ENCODE measurements around the gene INPPL1. TPM values are rescaled to one million over a fixed set of nuclear protein-coding genes. Genes with fewer than 3 reads are reported as not detected.
A peak's percentile ranks its signal among the peaks of the same experiment; 100 is the strongest.

Gene INPPL1
- total and polyA plus RNA-seq, 2 of the 13 experiments (the other 11 are each of a cell fraction or from before 2014, with no cell fraction given) = 29.1 to 66.9 TPM

DNA sequence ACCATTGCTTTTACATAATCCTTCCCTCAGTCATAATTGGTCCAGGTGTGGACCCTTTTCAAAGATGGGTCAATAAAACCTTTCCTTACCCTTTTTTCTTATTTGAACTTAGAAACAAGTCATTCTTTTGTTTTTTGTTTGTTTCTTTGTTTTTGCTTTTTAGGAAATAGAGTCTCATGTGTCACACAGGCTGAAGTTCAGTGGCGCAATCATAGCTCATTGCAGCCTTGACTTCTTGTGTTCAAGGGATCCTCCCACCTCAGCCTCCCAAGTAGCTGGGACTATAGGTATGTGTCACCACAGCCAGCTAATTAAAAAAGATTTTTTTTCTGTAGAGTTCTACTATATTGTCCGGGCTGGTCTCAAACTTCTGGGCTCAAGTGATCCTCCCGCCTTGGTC is 28.8 kb downstream of the INPPL1 start:
- WGBS (ENCODE audit: low lambda C conversion rate) = 25% methylated on average over 3 of the region's 3 CpGs
- Histone ChIP-seq H3K79me2 (ENCODE audit: insufficient read depth, low read length) (no peaks in the 10 kb centered on the region), H3K36me3 (replicated peaks in 1 of 2; ENCODE audit: control insufficient read depth in 1 of 2, insufficient read depth in 2 of 2, low read length in 2 of 2) (no peaks in the 10 kb centered on the region), H3K4me1 (ENCODE audit: insufficient read depth, low read length) (no peaks in the 10 kb centered on the region), H3K4me2 (ENCODE audit: low read depth, low read length) (no peak overlapping the region), H2AFZ (ENCODE audit: low read length) (no peak overlapping the region), H3K9ac (ENCODE audit: insufficient read depth, low read depth, low read length) (no peak overlapping the region), H3K9me3 (ENCODE audit: low read length) (no peaks in the 10 kb centered on the region), H3K27ac (ENCODE audit: extremely low read length, insufficient read depth, low read length) (no peak overlapping the region), H3K4me3 (replicated peaks in 1 of 3; ENCODE audit: insufficient read depth in 1 of 3, low read depth in 2 of 3, low read length in 3 of 3) (no peak overlapping the region), H4K20me1 (ENCODE audit: insufficient read depth, low read length) (no peaks in the 10 kb centered on the region), H3K27me3 (ENCODE audit: control insufficient read depth in 1 of 2, insufficient read depth in 2 of 2, low read length in 2 of 2) (peaks cover 4 to 41% of the 10 kb centered on the region in 2 experiments; a peak in 4 of 5 replicates)
- BruUV-seq (replicated peaks) = no TSS peak
- FAIRE-seq = no peak
- no peak for ATAC-seq
- CTCF ChIA-PET (ENCODE audit: low intra/inter-chr PET ratio, low total read pairs) = no interaction called here
- no peak for DNase-seq (ENCODE audit: low spot score)
- POLR2A ChIA-PET = no interaction called here
- in situ Hi-C loops (cut with HindIII; ENCODE audit: extremely low pct_ligation_motif_present, low pct_unique_long_range_greater_than_20kb) = no loop called here
- intact Hi-C loops (cut with micrococcal nuclease; ENCODE audit: unreplicated experiment) = no loop called here
- TF ChIP-seq, protein P1, sequence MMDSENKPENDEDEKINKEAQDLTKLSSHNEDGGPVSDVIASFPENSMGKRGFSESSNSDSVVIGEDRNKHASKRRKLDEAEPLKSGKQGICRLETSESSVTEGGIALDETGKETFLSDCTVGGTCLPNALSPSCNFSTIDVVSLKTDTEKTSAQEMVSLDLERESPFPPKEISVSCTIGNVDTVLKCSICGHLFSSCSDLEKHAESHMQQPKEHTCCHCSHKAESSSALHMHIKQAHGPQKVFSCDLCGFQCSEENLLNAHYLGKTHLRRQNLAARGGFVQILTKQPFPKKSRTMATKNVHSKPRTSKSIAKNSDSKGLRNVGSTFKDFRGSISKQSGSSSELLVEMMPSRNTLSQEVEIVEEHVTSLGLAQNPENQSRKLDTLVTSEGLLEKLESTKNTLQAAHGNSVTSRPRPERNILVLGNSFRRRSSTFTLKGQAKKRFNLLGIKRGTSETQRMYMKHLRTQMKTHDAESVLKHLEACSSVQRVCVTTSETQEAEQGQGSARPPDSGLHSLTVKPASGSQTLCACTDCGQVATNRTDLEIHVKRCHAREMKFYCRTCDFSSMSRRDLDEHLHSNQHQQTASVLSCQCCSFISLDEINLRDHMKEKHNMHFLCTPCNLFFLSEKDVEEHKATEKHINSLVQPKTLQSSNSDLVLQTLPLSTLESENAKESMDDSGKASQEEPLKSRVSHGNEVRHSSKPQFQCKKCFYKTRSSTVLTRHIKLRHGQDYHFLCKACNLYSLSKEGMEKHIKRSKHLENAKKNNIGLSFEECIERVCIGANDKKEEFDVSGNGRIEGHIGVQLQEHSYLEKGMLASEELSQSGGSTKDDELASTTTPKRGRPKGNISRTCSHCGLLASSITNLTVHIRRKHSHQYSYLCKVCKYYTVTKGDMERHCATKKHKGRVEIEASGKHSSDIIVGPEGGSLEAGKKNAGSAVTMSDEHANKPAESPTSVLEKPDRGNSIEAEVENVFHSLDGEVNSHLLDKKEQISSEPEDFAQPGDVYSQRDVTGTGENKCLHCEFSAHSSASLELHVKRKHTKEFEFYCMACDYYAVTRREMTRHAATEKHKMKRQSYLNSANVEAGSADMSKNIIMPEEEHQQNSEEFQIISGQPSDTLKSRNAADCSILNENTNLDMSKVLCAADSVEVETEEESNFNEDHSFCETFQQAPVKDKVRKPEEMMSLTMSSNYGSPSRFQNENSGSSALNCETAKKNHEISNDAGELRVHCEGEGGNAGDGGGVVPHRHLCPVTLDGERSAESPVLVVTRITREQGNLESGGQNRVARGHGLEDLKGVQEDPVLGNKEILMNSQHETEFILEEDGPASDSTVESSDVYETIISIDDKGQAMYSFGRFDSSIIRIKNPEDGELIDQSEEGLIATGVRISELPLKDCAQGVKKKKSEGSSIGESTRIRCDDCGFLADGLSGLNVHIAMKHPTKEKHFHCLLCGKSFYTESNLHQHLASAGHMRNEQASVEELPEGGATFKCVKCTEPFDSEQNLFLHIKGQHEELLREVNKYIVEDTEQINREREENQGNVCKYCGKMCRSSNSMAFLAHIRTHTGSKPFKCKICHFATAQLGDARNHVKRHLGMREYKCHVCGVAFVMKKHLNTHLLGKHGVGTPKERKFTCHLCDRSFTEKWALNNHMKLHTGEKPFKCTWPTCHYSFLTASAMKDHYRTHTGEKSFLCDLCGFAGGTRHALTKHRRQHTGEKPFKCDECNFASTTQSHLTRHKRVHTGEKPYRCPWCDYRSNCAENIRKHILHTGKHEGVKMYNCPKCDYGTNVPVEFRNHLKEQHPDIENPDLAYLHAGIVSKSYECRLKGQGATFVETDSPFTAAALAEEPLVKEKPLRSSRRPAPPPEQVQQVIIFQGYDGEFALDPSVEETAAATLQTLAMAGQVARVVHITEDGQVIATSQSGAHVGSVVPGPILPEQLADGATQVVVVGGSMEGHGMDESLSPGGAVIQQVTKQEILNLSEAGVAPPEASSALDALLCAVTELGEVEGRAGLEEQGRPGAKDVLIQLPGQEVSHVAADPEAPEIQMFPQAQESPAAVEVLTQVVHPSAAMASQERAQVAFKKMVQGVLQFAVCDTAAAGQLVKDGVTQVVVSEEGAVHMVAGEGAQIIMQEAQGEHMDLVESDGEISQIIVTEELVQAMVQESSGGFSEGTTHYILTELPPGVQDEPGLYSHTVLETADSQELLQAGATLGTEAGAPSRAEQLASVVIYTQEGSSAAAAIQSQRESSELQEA (CRISPR knock-in tag; IDR thresholded peaks at IDR 0.05; ENCODE audit: not compliant biosample characterization) = no peak
- peak; percentile 53; the same call in 1 of the 2 replicates for TF ChIP-seq BCL6 (CRISPR knock-in tag; IDR thresholded peaks at IDR 0.05)
- TF ChIP-seq XRCC5 (optimal IDR thresholded peaks at IDR 0.05; ENCODE audit: low read length) = no peak
- TF ChIP-seq IKZF4 (CRISPR knock-in tag; IDR thresholded peaks at IDR 0.05; ENCODE audit: borderline replicate concordance, low read depth, not compliant biosample characterization) = no peak
- TF ChIP-seq STAT5B (CRISPR knock-in tag; IDR thresholded peaks at IDR 0.05) = no peak
